DND-41 (cell line): ENCODE results near the gene C1orf122.

Experiments
- ATAC-seq: fragments of 200-7000 bp; cut with Tn5 transposase; 3 replicates; pipeline ENCODE4 v1.9.1; 2021; ENCODE audit warnings: low read depth; ENCODE audit not compliant: insufficient read depth
- DNase-seq: peaks from one replicate; pipeline ENCODE4 v3.0.0-alpha.2; 2020
- H2AFZ ChIP-seq: 2 replicates; pipeline ENCODE4 v1.6.0; 2012; ENCODE audit warnings: low read depth, low read length
- H3K27ac ChIP-seq: 2 replicates; pipeline ENCODE4 v1.5.1; 2012; ENCODE audit warnings: low read length, inconsistent platforms
- H3K27me3 ChIP-seq: fragments of 200-600 bp; sonication (generic); 2 replicates; pipeline ENCODE4 v1.6.0; 2012; ENCODE audit warnings: low read length, mild to moderate bottlenecking, inconsistent platforms; ENCODE audit not compliant: insufficient read depth, poor library complexity
- H3K36me3 ChIP-seq: 2 replicates; pipeline ENCODE4 v1.5.1; 2012; ENCODE audit warnings: low read length, inconsistent platforms; ENCODE audit not compliant: insufficient read depth
- H3K4me1 ChIP-seq: 2 replicates; pipeline ENCODE4 v1.5.1; 2012; ENCODE audit warnings: mild to moderate bottlenecking, low read length; ENCODE audit not compliant: insufficient read depth
- H3K4me2 ChIP-seq: 2 replicates; pipeline ENCODE4 v1.6.0; 2012; ENCODE audit warnings: mild to moderate bottlenecking, moderate library complexity, low read length, inconsistent platforms; ENCODE audit not compliant: insufficient read depth
- H3K4me3 ChIP-seq, 2 experiments: fragments of 200-600 bp in 1 of 2; shearing (Covaris generic) in 1 of 2; 2 replicates each; pipeline ENCODE4 v1.5.1; 2012 to 2016; ENCODE audit warnings: inconsistent platforms in 2 of 2, low read length in 2 of 2, mild to moderate bottlenecking in 2 of 2, low read depth in 1 of 2, moderate library complexity in 1 of 2
- H3K79me2 ChIP-seq: 2 replicates; pipeline ENCODE4 v1.6.0; 2012; ENCODE audit warnings: low read length, inconsistent platforms; ENCODE audit not compliant: insufficient read depth
- H3K9ac ChIP-seq: 2 replicates; pipeline ENCODE4 v1.6.0; 2012; ENCODE audit warnings: low read depth, mild to moderate bottlenecking, inconsistent platforms, low read length, moderate library complexity
- H3K9me3 ChIP-seq: 2 replicates; pipeline ENCODE4 v1.5.1; 2012; ENCODE audit warnings: low read length, moderate library complexity, mild to moderate bottlenecking, inconsistent platforms; ENCODE audit not compliant: insufficient read depth, severe bottlenecking
- H4K20me1 ChIP-seq: 2 replicates; pipeline ENCODE4 v1.6.0; 2012; ENCODE audit warnings: low read length; ENCODE audit not compliant: insufficient read depth
- EZH2 ChIP-seq: IDR thresholded peaks from 3 replicates; pipeline ENCODE4 v1.6.1; 2012; ENCODE audit warnings: borderline replicate concordance, low read depth, mild to moderate bottlenecking, moderate library complexity, low read length, inconsistent platforms; ENCODE audit not compliant: severe bottlenecking
- TF ChIP-seq, protein P1 (sequence below): IDR thresholded peaks from 2 replicates; pipeline ENCODE4 v1.5.1; 2012; ENCODE audit warnings: borderline replicate concordance, low read length, moderate library complexity, mild to moderate bottlenecking; ENCODE audit not compliant: poor library complexity, severe bottlenecking; ENCODE audit errors: extremely low read depth

C1orf122 gene

DNA sequence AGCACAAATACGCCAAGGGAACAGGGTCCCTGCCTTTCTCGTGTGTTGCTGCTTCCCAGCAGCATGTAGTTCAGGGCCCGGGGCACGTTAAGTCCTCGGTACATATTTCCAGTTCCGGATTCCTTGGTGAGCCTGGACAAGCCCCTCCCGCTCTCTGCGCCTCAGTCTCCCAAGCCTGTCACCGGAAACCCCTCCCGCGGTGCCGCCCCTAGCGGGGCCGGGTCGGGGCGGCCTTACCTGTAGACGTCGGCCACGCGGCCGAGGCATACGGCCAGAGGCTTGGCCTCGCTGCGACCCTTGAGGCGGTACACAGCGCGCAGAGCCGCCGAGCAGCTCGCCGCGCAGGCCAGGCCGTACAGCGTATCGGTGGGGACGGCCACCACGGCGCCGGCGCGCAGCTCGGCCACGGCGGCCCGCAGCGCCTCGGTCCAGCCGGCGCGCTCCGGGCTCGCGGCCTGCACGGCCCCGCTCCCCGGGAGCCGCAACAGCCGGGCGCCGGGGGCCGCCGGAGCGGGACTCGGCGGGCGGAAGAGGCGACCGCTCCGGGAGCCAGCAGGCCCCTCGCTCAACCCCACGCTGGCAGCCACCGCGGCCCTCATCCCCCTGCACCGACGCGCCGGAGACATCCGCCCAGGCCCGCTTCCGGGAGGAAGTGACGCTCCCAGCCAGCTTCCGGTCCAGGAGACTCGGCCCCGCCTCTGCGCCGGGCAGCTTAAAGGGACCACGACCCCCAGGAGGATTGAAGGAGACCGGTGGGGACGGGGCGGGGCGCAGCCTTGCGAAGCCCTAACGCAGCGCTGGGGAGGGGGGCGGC, at the start of gene C1orf122, which contains the start of gene YRDC:
TSS of gene C1orf122 (plus strand) at position 236 of the 814 bp plus-strand sequence. CDS start 615 bp downstream, outside the sequence.
TSS of gene YRDC (minus strand) at position 654 of the 814 bp plus-strand sequence. CDS start at position 626, 28 bp downstream.
- DNase-seq (peak; percentile 95), ATAC-seq (peak; percentile 90)
- Histone ChIP-seq H3K9me3 (no peaks in the 10 kb centered on the region), H3K27ac (peak within 1 kb of the TSS; percentile 84), H4K20me1 (peaks cover 41% of the 10 kb centered on the region), H3K4me3 (peak within 1 kb of the TSS; percentile 95 to 97), H3K36me3 (peaks cover 56% of the 10 kb centered on the region), H3K9ac (peak within 1 kb of the TSS; percentile 90), H2AFZ (peak within 1 kb of the TSS; percentile 77), H3K4me2 (peak within 1 kb of the TSS; percentile 97), H3K27me3 (no peaks in the 10 kb centered on the region), H3K79me2 (peaks cover 47% of the 10 kb centered on the region), H3K4me1 (peaks cover 41% of the 10 kb centered on the region)
- TF ChIP-seq, protein P1, sequence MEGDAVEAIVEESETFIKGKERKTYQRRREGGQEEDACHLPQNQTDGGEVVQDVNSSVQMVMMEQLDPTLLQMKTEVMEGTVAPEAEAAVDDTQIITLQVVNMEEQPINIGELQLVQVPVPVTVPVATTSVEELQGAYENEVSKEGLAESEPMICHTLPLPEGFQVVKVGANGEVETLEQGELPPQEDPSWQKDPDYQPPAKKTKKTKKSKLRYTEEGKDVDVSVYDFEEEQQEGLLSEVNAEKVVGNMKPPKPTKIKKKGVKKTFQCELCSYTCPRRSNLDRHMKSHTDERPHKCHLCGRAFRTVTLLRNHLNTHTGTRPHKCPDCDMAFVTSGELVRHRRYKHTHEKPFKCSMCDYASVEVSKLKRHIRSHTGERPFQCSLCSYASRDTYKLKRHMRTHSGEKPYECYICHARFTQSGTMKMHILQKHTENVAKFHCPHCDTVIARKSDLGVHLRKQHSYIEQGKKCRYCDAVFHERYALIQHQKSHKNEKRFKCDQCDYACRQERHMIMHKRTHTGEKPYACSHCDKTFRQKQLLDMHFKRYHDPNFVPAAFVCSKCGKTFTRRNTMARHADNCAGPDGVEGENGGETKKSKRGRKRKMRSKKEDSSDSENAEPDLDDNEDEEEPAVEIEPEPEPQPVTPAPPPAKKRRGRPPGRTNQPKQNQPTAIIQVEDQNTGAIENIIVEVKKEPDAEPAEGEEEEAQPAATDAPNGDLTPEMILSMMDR: no peak
- TF ChIP-seq EZH2: no peak

DNA sequence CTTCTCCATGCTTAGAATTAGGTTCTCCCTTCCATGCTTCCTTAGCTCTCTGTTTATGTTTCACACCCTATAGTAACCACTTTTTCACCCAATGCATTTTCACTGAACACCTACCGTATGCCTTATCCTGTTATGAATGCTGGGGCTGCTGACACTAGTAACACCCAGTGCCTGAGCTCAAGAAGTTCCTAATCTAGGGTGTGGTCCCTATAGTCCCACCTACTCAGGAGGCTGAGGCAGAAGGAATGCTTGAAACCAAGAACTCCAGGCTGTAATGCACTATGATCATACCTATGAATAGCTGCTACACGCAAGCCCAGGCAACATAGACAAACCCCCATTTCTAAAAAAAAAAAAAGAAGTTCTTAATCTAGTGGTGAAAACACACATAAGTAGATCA, 48.1 kb upstream of the C1orf122 start:
- Histone ChIP-seq H3K9ac (no peak overlapping the region), H3K36me3 (no peaks in the 10 kb centered on the region), H3K27ac (no peak overlapping the region), H2AFZ (no peak overlapping the region), H3K4me3 (no peak overlapping the region), H3K9me3 (no peaks in the 10 kb centered on the region), H3K4me2 (no peak overlapping the region), H3K4me1 (no peaks in the 10 kb centered on the region), H3K27me3 (peaks cover 5% of the 10 kb centered on the region), H4K20me1 (peaks cover 5% of the 10 kb centered on the region; the same call in 1 of the 2 replicates), H3K79me2 (no peaks in the 10 kb centered on the region)
- ATAC-seq (no peak), DNase-seq (no peak)
- TF ChIP-seq EZH2: no peak
- TF ChIP-seq, protein P1: no peak

DNA sequence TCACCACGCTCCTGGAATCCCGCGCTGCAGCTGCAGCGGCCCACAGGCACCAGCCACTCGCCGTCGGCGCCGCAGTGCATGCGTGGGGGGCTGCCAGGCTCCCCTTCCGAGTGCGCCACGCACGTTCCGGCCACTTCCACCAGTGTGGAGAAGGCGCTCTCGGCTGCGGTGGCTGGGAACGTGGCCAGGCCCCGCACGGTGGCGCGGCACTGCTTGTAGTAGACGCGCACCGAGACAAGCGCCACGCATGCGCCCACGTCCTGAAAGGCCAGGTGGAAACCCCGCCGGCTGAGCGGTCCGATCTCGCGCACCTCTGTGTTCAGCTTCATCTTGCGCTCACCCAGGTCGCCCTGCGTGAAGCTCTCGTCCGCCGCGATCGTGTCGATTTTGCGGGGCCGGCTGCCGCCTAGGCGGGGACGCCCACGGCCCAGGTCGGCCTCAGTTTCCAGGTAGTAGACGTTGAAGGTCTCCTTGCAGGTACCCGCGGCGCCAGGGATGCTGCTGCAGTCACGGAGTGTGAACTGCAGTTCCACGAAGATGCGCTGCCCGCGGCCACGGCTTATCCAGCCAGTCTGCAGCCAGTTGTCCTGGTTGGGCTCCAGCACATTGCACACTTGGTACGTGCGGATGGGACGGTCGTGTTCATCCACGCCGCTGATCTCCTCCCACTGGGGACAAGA, 46.0 kb upstream of the C1orf122 start:
- Histone ChIP-seq H3K4me1 (no peaks in the 10 kb centered on the region), H3K27ac (no peak overlapping the region), H3K9ac (no peak overlapping the region), H3K79me2 (no peaks in the 10 kb centered on the region), H3K4me3 (no peak overlapping the region), H3K27me3 (peaks cover 5% of the 10 kb centered on the region), H3K36me3 (no peaks in the 10 kb centered on the region), H2AFZ (no peak overlapping the region), H3K9me3 (no peaks in the 10 kb centered on the region), H4K20me1 (peaks cover 7% of the 10 kb centered on the region), H3K4me2 (no peak overlapping the region)
- no peak for ATAC-seq
- no peak for DNase-seq
- TF ChIP-seq, protein P1: no peak
- TF ChIP-seq EZH2: no peak
